HepG2 (cell line): ENCODE data around the gene TMEM14A. TPM values are rescaled to one million over a fixed set of nuclear protein-coding genes. Genes with fewer than 3 reads are reported as not detected.

Experiments used
- CCDC6 ChIP-seq: sonication (generic); formaldehyde crosslinking; IDR thresholded peaks from 2 replicates; pipeline ENCODE4 v1.8.1; 2022; ENCODE audit warnings: mild to moderate bottlenecking, missing genetic modification reagents, moderate library complexity
- FOXP1 ChIP-seq, 2 experiments: fragments of 450-650 bp in 1 of 2; IDR thresholded peaks; 2 replicates each; pipeline ENCODE4 v1.6.1; 2017 to 2018; ENCODE audit warnings: antibody characterized with exemption in 1 of 2
- MAFF ChIP-seq: IDR thresholded peaks from 2 replicates; pipeline ENCODE4 v1.6.1; 2011; ENCODE audit warnings: low read depth, low read length, improper control_type of control experiment
- MEF2D ChIP-seq: sonication (generic); formaldehyde crosslinking; IDR thresholded peaks from 2 replicates; pipeline ENCODE4 v1.5.1; 2020; ENCODE audit warnings: mild to moderate bottlenecking, missing genetic modification reagents
- MTF2 ChIP-seq: sonication (generic); formaldehyde crosslinking; IDR thresholded peaks from 2 replicates; pipeline ENCODE4 v1.5.0; 2020; ENCODE audit warnings: missing genetic modification reagents, borderline replicate concordance
- PRDM4 ChIP-seq: sonication (generic); formaldehyde crosslinking; IDR thresholded peaks from 2 replicates; pipeline ENCODE4 v1.9.0; 2021; ENCODE audit warnings: missing genetic modification reagents, borderline replicate concordance
- SIN3B ChIP-seq: fragments of 150-350 bp; IDR thresholded peaks from 2 replicates; pipeline ENCODE4 v1.6.1; 2014; ENCODE audit warnings: low read length
- SMC3 ChIP-seq: IDR thresholded peaks from 2 replicates; pipeline ENCODE4 v1.6.1; 2011; ENCODE audit warnings: low read length, improper control_type of control experiment
- ZMAT3 ChIP-seq: sonication (generic); formaldehyde crosslinking; conservative IDR thresholded peaks from 2 replicates; pipeline ENCODE4 v1.7.0; 2021; ENCODE audit warnings: missing genetic modification reagents
- ZNF10 ChIP-seq: sonication (generic); formaldehyde crosslinking; IDR thresholded peaks from 2 replicates; pipeline ENCODE4 v1.4.0; 2020; ENCODE audit warnings: mild to moderate bottlenecking, low read depth, missing genetic modification reagents, borderline replicate concordance
- ZNF251 ChIP-seq: sonication (generic); formaldehyde crosslinking; IDR thresholded peaks from 2 replicates; pipeline ENCODE4 v1.9.0; 2021; ENCODE audit warnings: mild to moderate bottlenecking, missing genetic modification reagents
- ZNF274 ChIP-seq: sonication (generic); formaldehyde crosslinking; IDR thresholded peaks from 2 replicates; pipeline ENCODE4 v1.5.1; 2020; ENCODE audit warnings: mild to moderate bottlenecking, missing genetic modification reagents
- ZNF558 ChIP-seq: sonication (generic); formaldehyde crosslinking; IDR thresholded peaks from 2 replicates; pipeline ENCODE4 v1.9.0; 2022; ENCODE audit warnings: mild to moderate bottlenecking, missing genetic modification reagents, borderline replicate concordance
- ZNF646 ChIP-seq: sonication (generic); formaldehyde crosslinking; IDR thresholded peaks from 2 replicates; pipeline ENCODE4 v1.9.0; 2021; ENCODE audit warnings: mild to moderate bottlenecking, missing genetic modification reagents
- ZNF772 ChIP-seq: sonication (generic); formaldehyde crosslinking; IDR thresholded peaks from 2 replicates; pipeline ENCODE4 v1.5.0; 2020; ENCODE audit warnings: mild to moderate bottlenecking, missing genetic modification reagents
- ZNF816 ChIP-seq: sonication (generic); formaldehyde crosslinking; IDR thresholded peaks from 2 replicates; pipeline ENCODE4 v1.8.0; 2022; ENCODE audit warnings: missing genetic modification reagents, mild to moderate bottlenecking, borderline replicate concordance
- ZNF891 ChIP-seq: sonication (generic); formaldehyde crosslinking; IDR thresholded peaks from 2 replicates; pipeline ENCODE4 v1.5.0; 2020; ENCODE audit warnings: mild to moderate bottlenecking, missing genetic modification reagents
- polyA plus RNA-seq, 8 experiments: library from polyadenylated mRNA; depleted of rRNA in 3 of 8; stranded (reverse) in 7 of 8; unstranded in 1 of 8; fragments of >200 nt; fragmentation: Illumina TruSeq in 4 of 8; extraction: Trizol in 4 of 8; gene quantifications; 2 replicates each; pipeline versions ENCODE4 v1.2.1 to v1.2.3, GENCODE V29; 2011 to 2016; ENCODE audit warnings: low read depth in 4 of 8, missing spikeins in 1 of 8, mixed read lengths in 1 of 8; ENCODE audit not compliant: insufficient read depth in 1 of 8
- total RNA-seq, 5 experiments: library from RNA; depleted of rRNA; stranded (reverse); fragments of >200 nt; fragmentation: Illumina TruSeq; extraction: Trizol; gene quantifications; 2 replicates each; pipeline ENCODE4 v1.2.3, GENCODE V29; 2016; ENCODE audit warnings: low read depth in 1 of 5
- TF ChIP-seq, protein P1 (sequence below): sonication (generic); formaldehyde crosslinking; conservative IDR thresholded peaks from 2 replicates; pipeline ENCODE4 v1.5.0; 2020; ENCODE audit warnings: missing genetic modification reagents

TMEM14A gene
- total and polyA plus RNA-seq, 2 of the 13 experiments (the other 11 are each of a cell fraction or from before 2014, with no cell fraction given), result 24.6 to 73.7 TPM

- TF ChIP-seq, protein P1, sequence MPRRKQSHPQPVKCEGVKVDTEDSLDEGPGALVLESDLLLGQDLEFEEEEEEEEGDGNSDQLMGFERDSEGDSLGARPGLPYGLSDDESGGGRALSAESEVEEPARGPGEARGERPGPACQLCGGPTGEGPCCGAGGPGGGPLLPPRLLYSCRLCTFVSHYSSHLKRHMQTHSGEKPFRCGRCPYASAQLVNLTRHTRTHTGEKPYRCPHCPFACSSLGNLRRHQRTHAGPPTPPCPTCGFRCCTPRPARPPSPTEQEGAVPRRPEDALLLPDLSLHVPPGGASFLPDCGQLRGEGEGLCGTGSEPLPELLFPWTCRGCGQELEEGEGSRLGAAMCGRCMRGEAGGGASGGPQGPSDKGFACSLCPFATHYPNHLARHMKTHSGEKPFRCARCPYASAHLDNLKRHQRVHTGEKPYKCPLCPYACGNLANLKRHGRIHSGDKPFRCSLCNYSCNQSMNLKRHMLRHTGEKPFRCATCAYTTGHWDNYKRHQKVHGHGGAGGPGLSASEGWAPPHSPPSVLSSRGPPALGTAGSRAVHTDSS (CRISPR knock-in tag), result peak; percentile 90
- TF ChIP-seq ZNF251 (CRISPR knock-in tag), result no peak
- no peak for TF ChIP-seq ZNF646 (CRISPR knock-in tag)
- TF ChIP-seq FOXP1 (IDR thresholded peaks at IDR 0.05), result no peak
- TF ChIP-seq FOXP1 (CRISPR knock-in tag; IDR thresholded peaks at IDR 0.05), result no peak
- no peak for TF ChIP-seq MAFF
- peak; percentile 91; the same call in 1 of the 2 replicates for TF ChIP-seq CCDC6 (CRISPR knock-in tag)
- TF ChIP-seq ZNF772 (CRISPR knock-in tag), result peak; percentile 88
- 0 out of 2 replicates have a peak, but pooled peaks have one; percentile 36 for TF ChIP-seq SIN3B
- peak; percentile 80 for TF ChIP-seq ZNF274
- TF ChIP-seq ZNF816, result no peak
- TF ChIP-seq ZMAT3 (CRISPR knock-in tag), result peak; percentile 80
- peak; percentile 91 for TF ChIP-seq ZNF891 (CRISPR knock-in tag)
- no peak for TF ChIP-seq ZNF10 (CRISPR knock-in tag)
- TF ChIP-seq MTF2, result 0 out of 2 replicates have a peak, but pooled peaks have one; percentile 54
- no peak for TF ChIP-seq SMC3
- TF ChIP-seq PRDM4, result no peak
- TF ChIP-seq ZNF558, result no peak
- peak; percentile 76 for TF ChIP-seq MEF2D
Observed at GRCh38 chr6:52670502-52671409, at the start of gene TMEM14A (continued).
